Kidney (tissue), 14 donors: ENCODE measurements around the gene INO80E. TPM values are rescaled to one million over a fixed set of nuclear protein-coding genes. Genes with fewer than 3 reads are reported as not detected.

Source experiments
- DNase-seq, 5 donors: peaks; one replicate each; pipeline ENCODE4 v3.0.0-alpha.2; 2013 to 2020
- FAIRE-seq: peaks from 2 replicates; lab custom pipeline; 2012; peaks lifted over from hg19 to GRCh38; lab: Jason Lieb, UNC
- H3K27ac ChIP-seq, 2 donors: one replicate each; pipeline ENCODE4 v1.7.0; 2013; ENCODE audit warnings: low read depth in 2 of 2, low read length in 2 of 2, inconsistent platforms in 1 of 2
- H3K27me3 ChIP-seq: one replicate; pipeline ENCODE4 v1.7.1; 2013; ENCODE audit warnings: low read length, inconsistent platforms; ENCODE audit not compliant: control insufficient read depth, insufficient read depth
- H3K36me3 ChIP-seq, 3 donors: one replicate each; pipeline versions ENCODE4 v1.7.0 to v1.7.1; 2013; ENCODE audit warnings: low read length in 3 of 3, control low read depth in 1 of 3, inconsistent platforms in 1 of 3; ENCODE audit not compliant: insufficient read depth in 3 of 3, control insufficient read depth in 2 of 3
- H3K4me1 ChIP-seq, 3 donors: one replicate each; pipeline versions ENCODE4 v1.7.0 to v1.7.1; 2013; ENCODE audit warnings: low read length in 3 of 3, inconsistent platforms in 1 of 3, low read depth in 1 of 3; ENCODE audit not compliant: control insufficient read depth in 2 of 3, insufficient read depth in 2 of 3
- H3K4me3 ChIP-seq, 3 donors: one replicate each; pipeline versions ENCODE4 v1.7.0 to v1.8.1; 2013; ENCODE audit warnings: low read length in 3 of 3, control low read depth in 1 of 3, inconsistent platforms in 1 of 3
- H3K9ac ChIP-seq, 3 donors: one replicate each; pipeline versions ENCODE4 v1.7.0 to v1.7.1; 2013; ENCODE audit warnings: low read length in 3 of 3, control low read depth in 1 of 3, inconsistent platforms in 1 of 3
- H3K9me3 ChIP-seq, 3 donors: one replicate each; pipeline versions ENCODE4 v1.7.0 to v1.7.1; 2013; ENCODE audit warnings: low read length in 3 of 3, control low read depth in 1 of 3, inconsistent platforms in 1 of 3; ENCODE audit not compliant: control insufficient read depth in 2 of 3, insufficient read depth in 1 of 3
- intact Hi-C: fragments of 100-400 bp; cut with DNase I; formaldehyde crosslinking; loops from one replicate; pipeline ENCODE4 v1.11.1; 2022
- polyA plus RNA-seq: library from polyadenylated mRNA; stranded (reverse); fragments of 350-450 nt; fragmentation: Illumina TruSeq; extraction: RNeasy Lipid Tissue Mini Kit (QIAGEN cat#74804); gene quantifications from one replicate; pipeline ENCODE4 v1.2.3, GENCODE V29; 2014; ENCODE audit warnings: low read depth, low replicate concordance; ENCODE audit not compliant: insufficient read depth
- total RNA-seq: library from RNA; stranded (reverse); fragmentation: NEBNext Ultra II Directional; extraction: Animal tissue kit (Norgen Biotek cat#: 25700); gene quantifications from one replicate; pipeline ENCODE4 v1.2.1, GENCODE V29; 2021
- TF ChIP-seq, protein P1 (sequence below): IDR thresholded peaks from 3 replicates; pipeline ENCODE4 v1.5.1; 2012; ENCODE audit warnings: mild to moderate bottlenecking, moderate library complexity, borderline replicate concordance; ENCODE audit not compliant: insufficient read depth; ENCODE audit errors: extremely low read depth
- donor health status: control.
- donor health status: control.
- donor health status: control.
- donor health status: control.
- donor health status: control.
- donor health status: DM: yes; HTN: yes; CAD: no.
- donor health status: Normal renal cell carcinoma (clear cell type).

The INO80E gene
- total and polyA plus RNA-seq, 2 donors from 2014 or later: 52.7 to 74.1 TPM

DNA sequence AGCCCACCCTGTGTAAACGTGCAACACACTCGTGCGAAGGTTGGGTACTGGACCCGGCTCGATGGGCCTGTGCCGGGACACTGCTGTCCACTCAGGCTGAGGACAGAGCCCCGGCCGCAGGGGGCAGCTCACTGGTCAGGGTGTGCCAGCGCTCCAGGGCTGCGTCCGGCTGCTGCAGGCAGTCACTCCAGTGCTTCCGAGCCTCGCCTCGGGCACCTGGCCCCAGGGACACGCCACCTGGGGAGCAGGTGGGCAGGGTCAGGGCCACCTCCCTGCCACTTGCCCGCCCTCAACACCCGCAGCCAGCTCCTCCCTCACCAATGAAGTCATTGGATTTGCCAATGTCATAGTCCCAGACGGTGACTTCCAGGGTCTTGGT is 10.0 kb downstream of the INO80E start:
- TF ChIP-seq, protein P1, sequence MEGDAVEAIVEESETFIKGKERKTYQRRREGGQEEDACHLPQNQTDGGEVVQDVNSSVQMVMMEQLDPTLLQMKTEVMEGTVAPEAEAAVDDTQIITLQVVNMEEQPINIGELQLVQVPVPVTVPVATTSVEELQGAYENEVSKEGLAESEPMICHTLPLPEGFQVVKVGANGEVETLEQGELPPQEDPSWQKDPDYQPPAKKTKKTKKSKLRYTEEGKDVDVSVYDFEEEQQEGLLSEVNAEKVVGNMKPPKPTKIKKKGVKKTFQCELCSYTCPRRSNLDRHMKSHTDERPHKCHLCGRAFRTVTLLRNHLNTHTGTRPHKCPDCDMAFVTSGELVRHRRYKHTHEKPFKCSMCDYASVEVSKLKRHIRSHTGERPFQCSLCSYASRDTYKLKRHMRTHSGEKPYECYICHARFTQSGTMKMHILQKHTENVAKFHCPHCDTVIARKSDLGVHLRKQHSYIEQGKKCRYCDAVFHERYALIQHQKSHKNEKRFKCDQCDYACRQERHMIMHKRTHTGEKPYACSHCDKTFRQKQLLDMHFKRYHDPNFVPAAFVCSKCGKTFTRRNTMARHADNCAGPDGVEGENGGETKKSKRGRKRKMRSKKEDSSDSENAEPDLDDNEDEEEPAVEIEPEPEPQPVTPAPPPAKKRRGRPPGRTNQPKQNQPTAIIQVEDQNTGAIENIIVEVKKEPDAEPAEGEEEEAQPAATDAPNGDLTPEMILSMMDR: no peak
- Histone ChIP-seq H3K4me3 (no peak overlapping the region), H3K4me1 (peaks cover 0 to 3% (median 0%) of the 10 kb centered on the region in 3 donors), H3K27me3 (no peaks in the 10 kb centered on the region), H3K9me3 (no peaks in the 10 kb centered on the region), H3K9ac (no peak overlapping the region), H3K27ac (no peak overlapping the region), H3K36me3 (peaks cover 0 to 3% (median 0%) of the 10 kb centered on the region in 3 donors)
- intact Hi-C loops: no loop called here
- DNase-seq (peak in 1 of 5 donors; percentile 71), FAIRE-seq (no peak)

DNA sequence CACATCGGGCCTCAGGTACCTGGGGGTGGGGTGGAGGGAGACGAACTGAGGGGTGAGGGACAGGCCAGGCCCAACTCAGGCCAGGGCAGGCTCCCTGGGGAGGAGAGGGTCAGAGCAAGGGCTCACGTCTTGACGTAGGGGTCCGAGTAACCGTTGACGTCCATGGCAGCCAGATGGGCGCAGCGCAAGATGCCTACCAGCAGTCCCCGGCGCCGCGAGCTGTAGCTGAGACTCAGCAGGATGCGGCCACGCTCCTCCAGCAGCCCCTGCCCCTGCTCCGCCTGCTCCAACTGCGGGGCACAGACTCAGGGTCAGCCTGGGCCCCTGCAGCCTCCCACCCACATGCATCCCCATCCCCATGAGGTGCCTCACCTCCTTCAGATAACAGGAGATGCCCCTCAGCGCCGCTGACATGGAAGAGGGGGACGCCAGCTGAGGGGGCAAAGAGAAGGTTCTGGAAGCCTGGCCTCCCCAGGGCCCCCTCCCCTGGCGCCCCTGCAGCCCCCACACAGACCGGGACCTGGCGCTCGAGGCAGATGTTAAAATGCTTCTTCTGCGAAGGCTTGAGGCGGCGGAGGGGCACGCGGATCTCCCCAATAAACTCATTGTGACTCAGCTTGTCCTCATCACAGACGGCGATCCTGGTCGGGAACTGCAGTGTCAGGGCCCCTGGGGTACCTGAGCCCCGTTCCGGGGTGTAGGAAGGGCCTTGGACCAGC is 10.8 kb downstream of the INO80E start:
- Histone ChIP-seq H3K4me3 (no peak overlapping the region), H3K27ac (no peak overlapping the region), H3K9ac (no peak overlapping the region), H3K27me3 (no peaks in the 10 kb centered on the region), H3K9me3 (no peaks in the 10 kb centered on the region), H3K4me1 (peaks cover 0 to 4% (median 0%) of the 10 kb centered on the region in 3 donors), H3K36me3 (peaks cover 0 to 2% (median 0%) of the 10 kb centered on the region in 3 donors)
- intact Hi-C loops: no loop called here
- FAIRE-seq (no peak), DNase-seq (peak in 1 of 5 donors; percentile 73)
- TF ChIP-seq, protein P1: no peak

DNA sequence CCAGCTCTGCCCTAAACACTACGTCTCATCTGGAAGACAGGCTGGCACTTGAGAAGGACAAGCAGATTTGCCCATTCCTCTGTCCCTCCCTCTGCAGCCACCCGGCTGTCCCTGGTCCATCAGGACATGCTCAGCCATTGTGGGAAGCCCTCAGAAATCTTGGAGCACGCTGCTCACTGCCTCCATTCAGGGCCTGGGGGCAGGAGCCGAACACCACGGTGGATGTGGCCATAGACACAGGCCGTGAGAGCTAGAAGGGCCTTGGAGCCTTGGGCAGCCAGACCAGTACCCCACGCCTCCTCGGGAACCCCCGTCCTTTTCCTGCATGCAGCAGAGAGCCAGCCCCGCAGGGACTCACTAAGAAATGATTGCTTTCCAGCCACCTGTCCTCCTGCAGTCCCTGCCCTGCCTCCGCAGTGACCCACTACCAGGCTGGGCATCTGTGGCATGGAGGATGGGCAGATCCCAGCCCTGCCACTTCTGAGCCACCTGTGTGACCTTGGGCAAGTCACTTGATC is 11.4 kb downstream of the INO80E start:
- intact Hi-C loops: no loop called here
- H3K36me3 ChIP-seq: no peaks in the 10 kb centered on the region
- no peaks in the 10 kb centered on the region for H3K27me3 ChIP-seq
- FAIRE-seq (no peak), DNase-seq (no peak)
- no peak overlapping the region for H3K27ac ChIP-seq
- no peak overlapping the region for H3K9ac ChIP-seq
- H3K4me1 ChIP-seq: peaks cover 0 to 4% (median 0%) of the 10 kb centered on the region in 3 donors
- no peak overlapping the region for H3K4me3 ChIP-seq
- TF ChIP-seq, protein P1: no peak
- no peaks in the 10 kb centered on the region for H3K9me3 ChIP-seq
